Trophoblast cell (in vitro differentiated cells and primary cell): ENCODE data around the gene TUT1.

Experiments used
- DNase-seq, 2 donors: peaks; one replicate each; pipeline ENCODE4 v3.0.0-alpha.2; 2016
- H2AFZ ChIP-seq: 2 replicates; pipeline ENCODE4 v1.6.1; 2013; ENCODE audit warnings: low read length, moderate library complexity, mild to moderate bottlenecking; ENCODE audit not compliant: insufficient read depth, poor library complexity
- H2AK5ac ChIP-seq: 2 replicates; pipeline ENCODE4 v1.6.1; 2013; ENCODE audit warnings: mild to moderate bottlenecking, low read length
- H2BK120ac ChIP-seq: 2 replicates; pipeline ENCODE4 v1.6.1; 2013; ENCODE audit warnings: low read length, mild to moderate bottlenecking, moderate library complexity; ENCODE audit not compliant: insufficient read depth, poor library complexity
- H2BK12ac ChIP-seq: 2 replicates; pipeline ENCODE4 v1.6.1; 2013; ENCODE audit warnings: mild to moderate bottlenecking, low read length, moderate library complexity
- H2BK5ac ChIP-seq: 2 replicates; pipeline ENCODE4 v1.6.1; 2013; ENCODE audit warnings: low read length, low read depth, moderate library complexity, mild to moderate bottlenecking; ENCODE audit not compliant: poor library complexity
- H3K14ac ChIP-seq: 2 replicates; pipeline ENCODE4 v1.6.1; 2013; ENCODE audit warnings: mild to moderate bottlenecking, low read length
- H3K18ac ChIP-seq: 2 replicates; pipeline ENCODE4 v1.6.1; 2013; ENCODE audit warnings: mild to moderate bottlenecking, low read length
- H3K23ac ChIP-seq: 2 replicates; pipeline ENCODE4 v1.6.1; 2013; ENCODE audit warnings: low read length
- H3K27ac ChIP-seq: 2 replicates; pipeline ENCODE4 v1.5.1; 2013; ENCODE audit warnings: low read depth, mild to moderate bottlenecking, inconsistent platforms, low read length, moderate library complexity
- H3K27me3 ChIP-seq: 2 replicates; pipeline ENCODE4 v1.6.1; 2013; ENCODE audit warnings: inconsistent platforms, mild to moderate bottlenecking, low read length, moderate library complexity; ENCODE audit not compliant: insufficient read depth
- H3K36me3 ChIP-seq, 2 experiments: 1 replicate in 1 of 2; 2 replicates in 1 of 2; pipeline ENCODE4 v1.6.1; 2013; ENCODE audit warnings: low read length in 2 of 2, mild to moderate bottlenecking in 2 of 2, moderate library complexity in 1 of 2; ENCODE audit not compliant: insufficient read depth in 2 of 2, control insufficient read depth in 1 of 2
- H3K4ac ChIP-seq: 2 replicates; pipeline ENCODE4 v1.6.1; 2013; ENCODE audit warnings: low read depth, mild to moderate bottlenecking, low read length, moderate library complexity
- H3K4me1 ChIP-seq, 2 experiments: 1 replicate in 1 of 2; 2 replicates in 1 of 2; pipeline ENCODE4 v1.6.1; 2013; ENCODE audit warnings: low read length in 2 of 2, mild to moderate bottlenecking in 2 of 2, moderate library complexity in 1 of 2; ENCODE audit not compliant: insufficient read depth in 2 of 2, control insufficient read depth in 1 of 2
- H3K4me2 ChIP-seq: 2 replicates; pipeline ENCODE4 v1.6.1; 2013; ENCODE audit warnings: inconsistent platforms, mild to moderate bottlenecking, low read length, moderate library complexity
- H3K4me3 ChIP-seq: 2 replicates; pipeline ENCODE4 v1.5.1; 2013; ENCODE audit warnings: mild to moderate bottlenecking, low read depth, low read length, inconsistent platforms
- H3K79me1 ChIP-seq: one replicate; pipeline ENCODE4 v1.6.1; 2013; ENCODE audit warnings: low read length
- H3K79me2 ChIP-seq: 2 replicates; pipeline ENCODE4 v1.6.1; 2013; ENCODE audit warnings: low read length, mild to moderate bottlenecking; ENCODE audit not compliant: control insufficient read depth, insufficient read depth, poor library complexity
- H3K9ac ChIP-seq: 2 replicates; pipeline ENCODE4 v1.6.1; 2013; ENCODE audit warnings: mild to moderate bottlenecking, low read length
- H3K9me3 ChIP-seq: 2 replicates; pipeline ENCODE4 v1.6.1; 2013; ENCODE audit warnings: low read depth, mild to moderate bottlenecking, control low read depth, inconsistent platforms, low read length; ENCODE audit not compliant: insufficient read depth
- H4K12ac ChIP-seq: 2 replicates; pipeline ENCODE4 v1.6.1; 2013; ENCODE audit warnings: low read depth, mild to moderate bottlenecking, low read length, moderate library complexity
- H4K8ac ChIP-seq: 2 replicates; pipeline ENCODE4 v1.6.1; 2013; ENCODE audit warnings: low read depth, mild to moderate bottlenecking, low read length, moderate library complexity
- H4K91ac ChIP-seq: one replicate; pipeline ENCODE4 v1.6.1; 2013; ENCODE audit warnings: low read depth, mild to moderate bottlenecking, low read length, moderate library complexity
- WGBS: extraction: QIAGEN DNeasy Blood & Tissue Kit; methylation state at CpG from one replicate; pipeline ENCODE4 v1.1.7; 2013; ENCODE audit warnings: missing lambda C conversion rate; ENCODE audit not compliant: insufficient read length, insufficient coverage; ENCODE audit errors: extremely low coverage; 5-methylcytosine and 5-hydroxymethylcytosine counted together

The TUT1 gene

GRCh38 chr11:62605902-62606301, 14.6 kb upstream of the TUT1 start:
- Histone ChIP-seq H4K12ac (no peak overlapping the region), H3K4me3 (no peak overlapping the region), H3K14ac (no peak overlapping the region), H3K27me3 (no peaks in the 10 kb centered on the region), H3K4me1 (peaks cover 8 to 11% of the 10 kb centered on the region in 2 experiments), H3K9me3 (no peaks in the 10 kb centered on the region), H2BK12ac (no peak overlapping the region), H3K18ac (no peak overlapping the region), H3K4ac (no peak overlapping the region), H2BK5ac (no peak overlapping the region), H2AFZ (no peak overlapping the region), H3K9ac (no peak overlapping the region), H3K36me3 (peaks cover 34 to 35% of the 10 kb centered on the region in 2 experiments), H2AK5ac (no peak overlapping the region), H4K8ac (no peak overlapping the region), H3K4me2 (no peak overlapping the region), H4K91ac (no peak overlapping the region), H2BK120ac (no peak overlapping the region), H3K27ac (no peak overlapping the region), H3K79me1 (peaks cover 16% of the 10 kb centered on the region), H3K79me2 (peaks cover 6% of the 10 kb centered on the region), H3K23ac (no peak overlapping the region)
- no CpG with 5 or more reads among the region's 15 CpGs for WGBS
- no peak for DNase-seq

DNA sequence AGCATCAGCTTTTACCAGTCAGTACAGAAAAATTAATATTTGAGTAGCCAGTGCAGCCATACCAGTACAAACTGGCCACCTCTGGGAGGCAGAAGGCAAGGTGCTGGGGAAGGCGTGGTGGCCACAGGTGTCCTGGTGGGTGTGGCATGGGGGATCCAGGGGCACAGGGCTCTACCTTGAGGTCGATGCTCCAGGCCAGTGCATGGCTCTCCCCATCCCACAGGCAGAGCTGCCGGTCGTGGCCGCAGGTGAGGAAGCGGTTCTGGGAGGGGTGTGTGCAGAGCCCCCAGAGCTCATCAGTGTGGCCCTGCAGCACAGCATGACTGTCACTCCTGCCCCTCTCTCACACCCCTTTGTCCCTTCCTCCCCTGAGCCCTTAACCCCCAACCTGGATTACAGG, 14.1 kb upstream of the TUT1 start:
- peaks cover 20% of the 10 kb centered on the region for H3K79me1 ChIP-seq
- no peak overlapping the region for H4K91ac ChIP-seq
- no peak overlapping the region for H3K4me2 ChIP-seq
- H3K4ac ChIP-seq = no peak overlapping the region
- no peak overlapping the region for H2AK5ac ChIP-seq
- H4K12ac ChIP-seq = no peak overlapping the region
- no peak overlapping the region for H3K4me3 ChIP-seq
- no peak overlapping the region for H3K27ac ChIP-seq
- no peaks in the 10 kb centered on the region for H3K9me3 ChIP-seq
- H2AFZ ChIP-seq = no peak overlapping the region
- H3K4me1 ChIP-seq = peaks cover 7 to 11% of the 10 kb centered on the region in 2 experiments
- no peak overlapping the region for H3K18ac ChIP-seq
- no CpG with 5 or more reads among the region's 6 CpGs for WGBS
- no peaks in the 10 kb centered on the region for H3K27me3 ChIP-seq
- H4K8ac ChIP-seq = no peak overlapping the region
- no peak overlapping the region for H2BK5ac ChIP-seq
- H3K9ac ChIP-seq = no peak overlapping the region
- H2BK12ac ChIP-seq = no peak overlapping the region
- H3K23ac ChIP-seq = no peak overlapping the region
- H2BK120ac ChIP-seq = no peak overlapping the region
- H3K14ac ChIP-seq = no peak overlapping the region
- no peak for DNase-seq
- peaks cover 31% of the 10 kb centered on the region in 2 experiments for H3K36me3 ChIP-seq
- peaks cover 11% of the 10 kb centered on the region for H3K79me2 ChIP-seq

GRCh38 chr11:62604460-62605120, 13.3 kb upstream of the TUT1 start:
- Histone ChIP-seq H4K12ac (no peak overlapping the region), H3K9ac (no peak overlapping the region), H4K91ac (no peak overlapping the region), H3K79me1 (peaks cover 21% of the 10 kb centered on the region), H3K79me2 (peaks cover 11% of the 10 kb centered on the region), H3K18ac (no peak overlapping the region), H4K8ac (no peak overlapping the region), H3K27me3 (no peaks in the 10 kb centered on the region), H3K14ac (no peak overlapping the region), H3K4me1 (peaks cover 10 to 15% of the 10 kb centered on the region in 2 experiments), H2BK120ac (no peak overlapping the region), H3K4me3 (no peak overlapping the region), H3K4me2 (no peak overlapping the region), H3K9me3 (no peaks in the 10 kb centered on the region), H2BK5ac (no peak overlapping the region), H2AFZ (no peak overlapping the region), H3K36me3 (peaks cover 29 to 30% of the 10 kb centered on the region in 2 experiments), H3K4ac (no peak overlapping the region), H3K27ac (no peak overlapping the region), H2AK5ac (no peak overlapping the region), H3K23ac (no peak overlapping the region), H2BK12ac (no peak overlapping the region)
- no peak for DNase-seq
- WGBS = no CpG with 5 or more reads among the region's 13 CpGs

GRCh38 chr11:62603776-62604299, 12.5 kb upstream of the TUT1 start:
- Histone ChIP-seq H2AFZ (no peak overlapping the region), H2BK12ac (no peak overlapping the region), H3K27me3 (no peaks in the 10 kb centered on the region), H3K18ac (no peak overlapping the region), H3K27ac (no peak overlapping the region), H3K4me2 (no peak overlapping the region), H4K91ac (no peak overlapping the region), H3K4me3 (no peak overlapping the region), H3K4me1 (peaks cover 10 to 16% of the 10 kb centered on the region in 2 experiments), H3K79me2 (peaks cover 11% of the 10 kb centered on the region), H3K4ac (no peak overlapping the region), H4K12ac (no peak overlapping the region), H2BK5ac (no peak overlapping the region), H2AK5ac (no peak overlapping the region), H4K8ac (no peak overlapping the region), H3K36me3 (peaks cover 26 to 28% of the 10 kb centered on the region in 2 experiments), H3K23ac (no peak overlapping the region), H2BK120ac (no peak overlapping the region), H3K14ac (no peak overlapping the region), H3K9ac (no peak overlapping the region), H3K79me1 (peaks cover 21% of the 10 kb centered on the region), H3K9me3 (no peaks in the 10 kb centered on the region)
- WGBS = no CpG with 5 or more reads among the region's 8 CpGs
- DNase-seq = no peak
